ENCODE data around the gene CALML3.
"Not testable (repeated sequence)": the region's sequence is repeated elsewhere in the genome, so short reads cannot be mapped to it uniquely, and the experiment has no call there.

CALML3 gene

GRCh38 chr10:5524641-5525560 is at the start of gene CALML3:
Gene CALML3, plus strand, starts transcription at chr10:5524961. Its CDS starts 125 bp downstream, at chr10:5525086.
- no peak for DNase-seq

GRCh38 chr10:5475088-5475487 is 49.7 kb upstream of the CALML3 start:
- DNase-seq = not testable (repeated sequence)

DNA sequence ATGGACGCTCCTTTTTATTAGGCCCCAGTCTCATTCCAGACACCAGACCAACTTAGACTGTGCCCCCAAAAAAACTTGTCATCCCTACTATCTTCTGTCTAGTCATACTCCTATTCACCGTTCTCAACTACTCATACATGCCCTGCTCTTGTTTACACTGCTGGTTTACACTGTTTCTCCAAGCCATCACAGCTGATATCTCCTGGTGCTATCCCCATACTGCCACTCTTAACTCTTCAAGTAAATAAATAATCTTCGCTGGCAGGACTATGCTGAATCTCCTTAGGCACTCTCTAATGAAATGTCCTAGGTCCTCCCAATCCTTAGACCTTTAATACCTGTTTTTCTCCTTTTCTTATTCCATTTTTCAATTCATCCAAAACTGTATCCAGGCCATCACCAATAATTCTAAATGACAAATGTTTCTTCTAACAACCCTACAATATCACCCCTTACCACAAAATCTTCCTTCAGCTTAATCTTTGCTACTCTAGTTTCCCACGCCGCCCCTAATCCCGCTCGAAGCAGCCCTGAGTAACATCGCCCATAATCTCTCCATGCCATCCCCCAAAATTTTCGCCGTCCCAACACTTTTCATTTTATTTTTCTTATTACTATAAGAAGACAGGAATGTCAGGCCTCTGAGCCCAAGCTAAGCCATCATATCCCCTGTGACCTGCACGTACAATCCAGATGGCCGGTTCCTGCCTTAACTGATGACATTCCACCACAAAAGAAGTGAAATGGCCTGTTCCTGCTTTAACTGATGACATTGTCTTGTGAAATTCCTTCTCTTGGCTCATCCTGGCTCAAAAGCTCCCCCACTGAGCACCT is 48.6 kb upstream of the CALML3 start:
- DNase-seq = not testable (repeated sequence)

- no peak for DNase-seq
Measured at GRCh38 chr10:5476918-5477525, 47.7 kb upstream of the CALML3 start.

- DNase-seq = no peak
Measured at GRCh38 chr10:5477948-5478693, 46.6 kb upstream of the CALML3 start.

- no peak for DNase-seq
Measured at GRCh38 chr10:5478694-5479305, 46.0 kb upstream of the CALML3 start.

DNA sequence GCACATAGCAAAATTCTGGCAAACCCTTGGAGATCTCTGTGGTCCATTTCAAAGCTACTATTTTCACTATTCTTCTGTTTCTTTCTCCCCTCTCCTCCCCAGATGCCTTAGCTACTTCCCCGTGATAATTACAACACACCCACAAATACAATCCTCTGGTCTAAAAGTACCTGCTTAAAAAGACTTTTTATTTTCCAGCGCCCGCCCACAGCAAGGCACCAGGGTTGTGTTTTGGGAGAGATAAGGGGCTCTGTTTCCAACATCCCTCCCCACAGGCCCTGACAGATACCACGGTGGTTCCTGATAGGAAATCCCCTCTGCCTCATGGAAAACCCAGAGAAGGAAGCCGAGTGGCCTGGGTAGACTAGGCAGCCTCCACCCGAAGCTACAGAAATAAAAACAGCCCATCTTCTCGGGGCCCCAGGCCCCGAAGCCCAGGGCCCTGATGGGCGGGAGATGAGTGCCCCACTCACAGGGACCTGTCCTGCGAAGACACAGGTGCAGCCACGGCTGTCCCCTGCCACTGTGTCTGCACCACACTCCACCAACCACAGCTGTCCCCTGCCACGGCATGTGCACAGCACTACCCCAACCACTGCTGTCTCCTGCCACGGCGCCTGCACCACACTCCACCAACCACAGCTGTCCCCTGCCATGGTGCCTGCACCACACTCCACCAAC is 45.1 kb upstream of the CALML3 start:
- DNase-seq = no peak

- no peak for DNase-seq
Measured at GRCh38 chr10:5480162-5480941, 44.4 kb upstream of the CALML3 start.

DNA sequence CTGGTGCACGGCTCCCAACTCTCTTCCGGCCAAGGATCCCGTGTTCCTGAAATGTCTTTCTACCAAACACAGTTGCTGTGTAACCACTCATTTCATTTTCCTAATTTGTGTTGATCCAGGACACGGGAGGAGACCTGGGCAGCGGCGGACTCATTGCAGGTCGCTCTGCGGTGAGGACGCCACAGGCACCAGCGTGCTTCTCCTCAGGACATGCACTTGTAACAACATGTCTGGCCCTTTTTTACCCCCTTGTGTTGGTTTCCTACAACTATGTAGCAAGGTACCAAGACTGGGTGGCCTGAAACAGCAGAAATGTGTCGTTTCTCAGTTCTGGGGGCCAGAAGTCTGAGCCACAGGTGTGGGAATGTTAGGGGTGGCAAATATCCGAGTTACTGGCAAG is 43.6 kb upstream of the CALML3 start:
- no peak for DNase-seq

DNA sequence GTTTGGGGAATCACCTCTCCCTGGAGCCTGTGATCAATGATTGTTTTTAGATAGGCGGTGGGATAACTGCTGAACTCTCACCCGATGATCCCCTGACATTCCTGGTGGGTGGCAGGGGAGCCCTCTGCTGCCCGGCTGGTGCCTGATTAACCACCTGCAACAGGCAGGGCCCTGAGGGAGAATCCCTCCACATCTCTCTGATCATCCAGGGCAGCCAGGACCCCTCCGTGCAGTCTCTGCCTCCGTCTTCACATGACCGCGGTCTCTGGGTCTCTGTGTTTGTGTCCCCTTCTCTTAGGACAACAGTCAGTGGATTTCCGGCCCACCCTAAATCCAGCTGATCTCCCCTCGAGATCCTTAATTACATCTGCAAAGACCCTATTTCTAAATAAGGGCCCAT is 42.7 kb upstream of the CALML3 start:
- DNase-seq = no peak

DNA sequence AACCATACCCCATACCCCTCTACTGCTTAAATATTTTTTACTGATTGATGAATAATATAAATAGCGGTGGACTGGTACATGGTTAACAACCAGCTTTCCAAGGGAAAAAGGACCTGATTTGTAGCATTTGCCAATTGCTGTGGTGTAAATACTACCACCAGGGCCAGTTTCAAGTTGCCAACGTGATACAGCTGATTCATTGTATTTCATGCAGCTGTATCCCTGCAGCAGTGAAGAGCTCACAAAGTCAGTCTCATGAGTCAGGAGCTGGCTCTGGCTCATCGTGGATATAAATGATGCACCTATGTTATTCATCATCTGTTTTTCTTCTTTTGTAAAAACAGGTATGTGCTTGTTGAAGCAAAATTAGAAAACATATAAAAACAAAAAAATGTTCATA is 40.6 kb upstream of the CALML3 start:
- DNase-seq = no peak

- no peak for DNase-seq
Measured at GRCh38 chr10:5485290-5485689, 39.5 kb upstream of the CALML3 start.

- no peak for DNase-seq
Measured at GRCh38 chr10:5485948-5486852, 38.6 kb upstream of the CALML3 start.

DNA sequence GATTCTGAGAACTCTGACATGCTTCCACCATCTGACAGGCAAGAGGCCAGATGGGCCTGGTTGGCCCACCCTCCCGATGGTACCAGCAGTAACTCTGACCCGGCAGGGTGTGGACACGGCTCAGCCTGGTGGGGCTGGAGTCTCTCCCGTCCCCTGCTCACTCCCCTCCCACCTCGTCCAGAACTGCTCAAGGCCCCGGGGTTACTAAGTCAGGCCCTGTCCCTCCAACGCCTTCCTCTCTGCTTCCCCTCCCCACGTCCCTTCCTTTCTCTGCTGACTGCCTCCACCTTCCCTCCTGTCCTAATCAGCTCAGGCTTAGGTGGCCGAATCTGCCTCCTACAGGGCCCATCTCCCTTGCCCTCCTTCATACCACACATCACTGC is 37.9 kb upstream of the CALML3 start:
- DNase-seq = no peak

DNA sequence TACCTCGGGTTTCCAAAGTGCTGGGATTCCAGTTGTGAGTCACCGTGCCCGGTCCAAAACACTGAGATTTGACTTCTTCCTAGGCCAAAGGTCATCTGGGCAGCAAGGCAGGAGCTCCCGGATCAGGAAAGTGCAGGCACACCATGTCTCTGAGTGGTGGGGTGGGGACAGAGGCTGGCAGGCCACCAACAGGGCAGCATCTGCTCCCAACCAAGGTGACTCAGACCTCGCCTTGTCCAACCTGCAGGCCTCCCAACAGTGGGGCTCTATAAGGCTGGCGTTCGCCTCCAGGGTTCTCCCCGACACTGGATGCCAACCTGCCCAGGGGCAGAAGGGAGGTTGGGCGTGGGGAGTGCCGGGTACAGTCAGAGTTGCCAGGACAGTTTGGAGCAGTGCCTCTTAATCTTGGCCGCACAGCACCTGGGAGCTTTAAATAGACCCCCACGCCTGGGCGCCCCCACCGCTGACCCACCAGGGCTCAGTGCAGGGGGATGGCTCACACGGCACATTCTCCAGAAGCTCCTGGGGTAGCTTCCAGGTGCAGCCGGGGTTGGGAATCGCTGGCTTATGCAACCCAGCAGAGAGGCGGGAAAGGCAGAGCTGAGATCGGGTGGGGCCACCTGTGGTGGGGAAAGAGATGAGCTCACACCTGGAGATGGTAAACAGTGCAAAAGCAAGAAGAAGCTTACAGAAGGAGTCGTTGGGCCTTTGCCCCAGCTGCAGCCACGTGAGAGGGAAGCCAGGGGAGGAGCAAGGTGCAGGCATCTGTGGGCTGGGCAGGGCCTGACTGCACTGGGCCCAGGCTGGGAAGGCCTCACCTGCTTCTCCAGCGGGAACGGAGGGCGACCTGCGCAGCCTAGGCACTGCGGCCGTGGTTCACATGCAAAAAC is 36.2 kb upstream of the CALML3 start:
- DNase-seq = no peak

DNA sequence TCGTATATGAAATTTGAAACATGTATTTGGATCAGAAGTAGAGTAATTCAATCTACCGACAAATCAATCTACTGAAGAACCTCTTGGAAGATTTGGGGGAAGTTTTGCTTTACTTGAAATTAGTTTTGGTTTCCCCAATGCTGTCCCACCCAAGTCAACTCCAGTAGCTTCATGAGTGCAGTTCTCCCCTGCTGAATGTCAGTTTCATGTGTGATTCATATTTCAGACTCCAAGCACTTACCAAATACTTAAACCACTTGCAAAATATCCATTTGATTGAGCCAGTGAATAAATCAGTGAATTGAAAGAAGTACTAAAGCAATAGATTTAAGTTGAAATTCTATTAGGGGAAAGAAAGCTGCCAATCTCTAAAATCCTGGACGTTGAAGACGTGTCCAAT is 34.7 kb upstream of the CALML3 start:
- no peak for DNase-seq

DNA sequence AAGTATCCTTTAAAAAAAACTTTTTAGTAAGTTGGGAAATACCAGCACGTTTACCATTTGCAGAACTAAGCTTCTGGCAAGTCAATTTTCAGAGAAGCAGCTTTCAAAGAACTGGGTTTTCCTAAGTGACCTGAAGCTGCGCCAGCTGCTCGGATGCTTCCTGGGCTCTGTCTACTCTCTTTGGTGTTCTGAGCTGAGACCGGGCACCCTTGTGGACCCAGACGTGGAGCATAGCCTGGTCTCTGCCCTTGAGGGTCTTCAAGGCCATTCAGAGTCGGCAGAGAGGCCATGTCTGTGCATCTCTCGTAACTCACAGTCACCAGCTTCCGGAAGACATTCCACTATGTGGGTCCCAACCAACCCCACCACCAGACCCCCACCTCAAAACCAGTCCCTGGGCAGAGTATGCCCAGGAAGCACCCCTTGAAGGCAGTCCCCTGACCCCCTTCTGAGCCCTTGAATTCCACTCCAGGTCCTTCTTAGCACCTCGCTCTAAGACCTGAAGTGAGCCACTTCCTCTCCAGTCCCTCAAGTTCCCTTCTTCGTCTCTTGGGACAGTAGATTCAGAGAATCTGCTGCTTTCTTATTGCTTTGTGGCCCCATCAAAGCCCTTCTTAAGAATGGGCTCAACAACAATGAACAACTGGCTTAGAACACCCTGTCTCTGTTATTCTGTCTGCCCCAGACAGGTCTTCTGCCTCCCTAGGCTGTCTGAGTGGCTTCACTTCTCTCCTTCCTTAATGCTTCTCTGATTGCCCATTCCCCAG is 33.9 kb upstream of the CALML3 start:
- DNase-seq = peak; percentile 7

GRCh38 chr10:5491477-5491876 is 33.3 kb upstream of the CALML3 start:
- DNase-seq = peak; percentile 11
